ENCODE measurements around the gene TANGO6. TPM values are rescaled to one million over a fixed set of nuclear protein-coding genes. Genes with fewer than 3 reads are reported as not detected.

Gene TANGO6
- total RNA-seq, 1 donor from 2014 or later = 21.1 TPM

DNA sequence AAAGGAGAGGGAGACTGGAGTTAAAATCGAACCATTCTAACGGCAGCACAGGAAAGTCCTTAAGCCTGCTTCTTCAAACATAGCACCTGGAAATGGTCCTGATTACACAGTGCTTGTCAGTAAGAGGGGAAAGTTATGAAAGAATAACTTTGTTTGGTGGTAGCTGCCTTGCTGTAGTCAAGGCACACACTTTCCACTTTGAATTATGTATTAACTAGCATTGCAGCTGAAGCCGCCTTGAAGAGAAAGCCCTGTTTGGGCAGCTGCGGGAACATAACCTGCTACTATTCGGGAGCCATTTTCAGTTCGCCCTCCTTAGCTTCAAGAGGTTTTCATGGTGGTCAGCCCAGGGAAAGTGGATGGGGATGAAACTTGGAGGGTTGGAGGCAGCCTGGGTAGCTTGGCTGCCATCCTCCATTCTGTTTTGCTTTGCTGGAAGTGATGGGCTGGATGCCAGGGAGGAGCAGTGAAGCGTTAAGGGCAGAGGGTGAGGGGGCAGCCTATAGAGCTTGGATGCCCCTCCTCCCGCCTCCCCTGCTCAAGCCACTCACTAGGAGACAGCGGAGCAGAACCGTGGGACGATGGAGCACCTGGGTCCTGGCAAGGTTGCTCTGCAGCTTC, 256.9 kb downstream of the TANGO6 start:
- no peak for DNase-seq (ENCODE audit: low read depth, low spot score)
- no peak for TF ChIP-seq CTCF (conservative IDR thresholded peaks at IDR 0.05)
- Mint-ChIP-seq H3K4me3 (no peak overlapping the region), H3K27me3 (ENCODE audit: low read depth) (peaks cover 24% of the 10 kb centered on the region), H3K36me3 (ENCODE audit: low read depth) (no peaks in the 10 kb centered on the region), H3K27ac (ENCODE audit: unreplicated experiment) (no peak overlapping the region), H3K4me1 (peaks cover 21% of the 10 kb centered on the region), H3K9me3 (no peaks in the 10 kb centered on the region)

DNA sequence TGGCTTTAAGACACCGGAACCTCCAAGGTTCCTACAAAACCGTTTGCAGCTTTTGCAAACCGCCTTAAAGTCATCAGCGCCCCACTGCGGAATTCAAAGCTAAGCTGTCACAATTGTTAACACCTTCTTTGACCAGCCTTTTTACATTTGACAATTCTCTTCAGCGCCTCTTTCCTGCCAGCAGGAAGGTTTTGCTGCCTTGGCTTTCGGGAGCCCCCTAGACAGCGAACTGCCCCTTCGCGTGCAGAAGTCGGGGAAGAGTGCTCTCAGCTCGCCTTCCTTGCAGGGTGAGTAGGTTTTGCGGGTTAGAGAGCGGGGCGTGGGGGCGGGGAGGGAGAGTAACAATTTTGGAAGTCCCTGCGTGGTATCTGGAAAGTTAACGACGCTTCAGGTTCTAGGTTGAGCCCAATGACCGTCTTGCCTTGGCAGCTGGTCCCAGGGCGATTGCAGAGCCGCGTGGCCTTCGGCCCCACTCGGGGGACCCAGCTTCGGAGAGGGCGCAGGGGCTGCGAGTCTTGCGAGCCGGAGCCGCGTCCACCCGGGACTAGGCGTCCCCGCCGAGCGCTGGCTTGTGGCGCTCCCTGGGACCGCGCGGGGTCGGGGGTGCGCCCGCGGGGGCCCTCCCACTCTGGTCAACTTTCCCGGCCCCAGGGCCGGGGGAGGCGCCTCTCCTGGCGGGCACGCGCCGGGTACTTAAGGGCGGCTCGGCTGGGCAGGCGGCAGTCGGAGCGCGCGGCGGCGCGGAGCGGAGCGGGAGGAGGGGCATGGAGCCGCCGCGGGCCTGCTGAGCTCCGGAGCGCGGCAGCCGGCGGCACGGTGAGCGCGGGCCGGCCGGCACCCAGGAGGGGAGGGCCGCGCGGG, 262.4 kb downstream of the TANGO6 start, which contains the start of gene HAS3:
HAS3 (plus strand) TSS at position 153 of the 861 bp plus-strand sequence. CDS start 3,743 bp downstream, outside the sequence.
- Mint-ChIP-seq H3K36me3 (ENCODE audit: low read depth) (peaks cover 6% of the 10 kb centered on the region), H3K27ac (ENCODE audit: unreplicated experiment) (no peak within 1 kb of the TSS), H3K9me3 (no peaks in the 10 kb centered on the region), H3K27me3 (ENCODE audit: low read depth) (peaks cover 55% of the 10 kb centered on the region), H3K4me1 (peaks cover 27% of the 10 kb centered on the region), H3K4me3 (peak within 1 kb of the TSS; percentile 96)
- peak; percentile 58 for DNase-seq (ENCODE audit: low read depth, low spot score)
- peak; percentile 40 for TF ChIP-seq CTCF (conservative IDR thresholded peaks at IDR 0.05)

DNA sequence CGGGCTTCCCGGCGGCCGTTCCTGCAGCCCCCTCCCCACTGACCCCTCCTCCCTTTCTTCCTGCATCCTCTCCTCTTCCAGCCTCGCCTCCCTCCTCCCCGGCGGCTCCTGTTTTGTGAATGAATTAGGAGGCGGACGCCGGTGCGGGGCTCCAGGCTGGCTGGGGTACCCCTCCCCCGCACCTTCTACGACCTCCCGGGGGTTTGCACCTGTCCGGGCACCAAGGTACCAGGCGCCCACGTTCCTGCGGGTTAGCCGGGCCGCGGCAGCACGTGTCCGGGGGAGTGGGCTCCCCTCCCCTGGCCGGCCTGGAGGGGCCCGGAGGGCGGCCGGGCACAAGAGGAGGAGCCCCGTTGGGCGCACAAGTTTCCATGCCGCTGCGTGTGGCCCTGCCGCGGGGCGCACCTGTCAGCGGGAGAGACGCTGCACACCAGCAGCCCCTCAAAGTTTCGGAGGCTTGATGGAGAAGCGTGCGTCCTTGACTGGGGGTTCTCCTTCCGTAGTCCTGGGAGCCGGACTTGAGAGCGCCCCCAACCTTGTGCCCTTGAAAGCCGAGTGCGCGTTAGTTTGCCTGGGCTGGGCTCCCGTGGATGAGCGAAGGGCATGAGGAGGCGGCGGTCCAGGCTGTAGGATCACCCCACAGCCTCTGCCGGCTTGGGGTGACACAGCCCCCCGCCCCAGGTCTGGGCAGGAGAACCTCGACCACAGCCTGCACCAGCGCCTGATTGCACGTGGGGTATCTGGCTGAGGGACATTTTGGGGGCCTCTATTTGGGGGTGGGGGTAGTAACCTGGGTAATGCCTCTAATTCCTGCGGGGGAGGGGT, 263.4 kb downstream of the TANGO6 start:
- TF ChIP-seq CTCF (conservative IDR thresholded peaks at IDR 0.05) = no peak
- peaks cover 51% of the 10 kb centered on the region for H3K27me3 Mint-ChIP-seq (ENCODE audit: low read depth)
- H3K27ac Mint-ChIP-seq (ENCODE audit: unreplicated experiment) = no peak overlapping the region
- H3K36me3 Mint-ChIP-seq (ENCODE audit: low read depth) = peaks cover 6% of the 10 kb centered on the region
- H3K4me3 Mint-ChIP-seq = peak overlapping the region; percentile 86
- peaks cover 20% of the 10 kb centered on the region for H3K4me1 Mint-ChIP-seq
- no peaks in the 10 kb centered on the region for H3K9me3 Mint-ChIP-seq
- peak; percentile 28 for DNase-seq (ENCODE audit: low read depth, low spot score)

DNA sequence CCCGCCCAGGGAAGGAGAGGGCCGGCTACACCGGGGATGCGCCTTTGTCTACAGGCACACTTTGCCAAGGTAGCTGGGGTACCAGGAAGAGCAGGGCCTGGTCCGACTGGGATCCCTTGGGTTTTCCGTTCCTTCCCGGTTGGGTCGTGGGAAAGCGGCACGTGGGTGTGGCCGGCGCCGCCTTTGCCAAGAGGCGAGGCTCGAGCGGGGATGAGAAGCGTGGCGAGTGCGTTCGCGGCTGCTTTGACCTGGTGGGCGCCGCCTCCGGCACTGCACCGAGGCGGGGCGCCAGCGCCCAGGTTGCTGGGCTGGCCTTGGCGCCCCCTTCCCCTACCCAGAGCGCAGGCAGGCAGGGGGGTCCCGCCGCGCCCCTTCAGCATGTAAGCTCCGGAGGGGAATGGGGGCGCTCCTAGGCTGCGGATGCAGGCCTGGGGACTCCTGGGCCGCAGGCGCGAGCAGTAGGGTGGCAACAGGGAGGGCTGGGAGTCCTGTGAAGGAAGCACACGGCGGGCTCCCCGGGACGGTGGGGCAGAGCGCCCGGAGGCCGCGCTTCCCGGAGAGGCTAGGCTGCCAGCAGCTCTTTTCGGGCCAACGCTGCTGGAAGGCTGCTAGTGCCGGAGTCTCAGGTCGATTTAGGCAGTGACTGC, 264.1 kb downstream of the TANGO6 start:
- no peak for TF ChIP-seq CTCF (conservative IDR thresholded peaks at IDR 0.05)
- no peaks in the 10 kb centered on the region for H3K9me3 Mint-ChIP-seq
- peaks cover 50% of the 10 kb centered on the region for H3K27me3 Mint-ChIP-seq (ENCODE audit: low read depth)
- peaks cover 20% of the 10 kb centered on the region for H3K4me1 Mint-ChIP-seq
- peaks cover 6% of the 10 kb centered on the region for H3K36me3 Mint-ChIP-seq (ENCODE audit: low read depth)
- peak overlapping the region; percentile 86 for H3K4me3 Mint-ChIP-seq
- peak; percentile 16 for DNase-seq (ENCODE audit: low read depth, low spot score)
- no peak overlapping the region for H3K27ac Mint-ChIP-seq (ENCODE audit: unreplicated experiment)

All from neural crest cell (in vitro differentiated cells).